Midbrain (tissue), 1 donor: ENCODE measurements around the gene EMP1.

Experiments
- DNase-seq: peaks from one replicate; lab custom pipeline; 2025; lab: John Stamatoyannopoulos, UW

EMP1 gene

DNA sequence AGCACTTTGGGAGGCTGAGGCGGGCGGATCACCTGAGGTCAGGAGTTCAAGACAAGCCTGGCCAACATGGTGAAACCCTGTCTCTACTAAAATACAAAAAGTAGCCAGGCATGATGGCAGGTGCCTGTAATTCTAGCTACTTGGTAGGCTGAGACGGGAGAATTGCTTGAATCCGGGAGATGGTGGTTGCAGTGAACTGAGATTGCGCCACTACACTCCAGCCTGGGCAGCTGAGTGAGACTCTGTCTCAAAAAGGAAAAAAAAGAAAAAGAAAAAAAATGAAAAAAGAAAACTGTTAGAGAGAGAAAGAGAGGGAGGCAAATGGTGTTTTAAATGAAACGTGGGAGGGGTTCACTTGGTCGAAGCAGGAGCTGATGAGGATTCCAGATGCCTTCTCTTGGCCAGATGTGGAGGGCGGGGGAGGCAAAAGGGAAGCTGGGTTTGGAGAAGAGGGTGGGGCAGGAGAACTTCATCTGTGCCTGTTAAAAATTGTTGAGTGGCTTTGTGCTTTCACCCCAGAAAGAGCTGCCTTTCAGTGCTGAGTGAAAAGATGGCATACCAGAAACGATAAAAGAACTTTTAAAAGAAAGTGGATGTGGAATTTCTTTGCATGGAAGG lies 1.1 kb downstream of the EMP1 start:
- no peak for DNase-seq

DNA sequence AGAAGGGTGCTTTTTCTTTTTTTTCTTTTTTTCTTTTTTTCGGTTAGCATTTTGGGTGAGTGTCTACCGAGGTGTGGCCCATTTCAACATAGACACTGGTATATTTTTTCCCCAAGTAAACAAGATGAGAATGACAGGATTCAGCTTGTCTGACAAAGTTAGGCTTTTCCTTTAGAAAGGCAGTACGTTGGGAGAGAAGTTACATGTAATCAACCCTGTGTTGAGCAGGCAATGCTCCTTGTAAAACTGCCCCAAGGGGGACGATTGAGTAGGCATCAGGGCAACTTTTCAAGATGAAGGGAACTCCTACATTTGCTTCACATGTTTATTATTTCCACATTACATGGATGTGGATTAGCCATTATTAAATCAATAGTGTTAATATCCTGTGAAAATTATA lies 1.7 kb downstream of the EMP1 start:
- DNase-seq, result no peak

DNA sequence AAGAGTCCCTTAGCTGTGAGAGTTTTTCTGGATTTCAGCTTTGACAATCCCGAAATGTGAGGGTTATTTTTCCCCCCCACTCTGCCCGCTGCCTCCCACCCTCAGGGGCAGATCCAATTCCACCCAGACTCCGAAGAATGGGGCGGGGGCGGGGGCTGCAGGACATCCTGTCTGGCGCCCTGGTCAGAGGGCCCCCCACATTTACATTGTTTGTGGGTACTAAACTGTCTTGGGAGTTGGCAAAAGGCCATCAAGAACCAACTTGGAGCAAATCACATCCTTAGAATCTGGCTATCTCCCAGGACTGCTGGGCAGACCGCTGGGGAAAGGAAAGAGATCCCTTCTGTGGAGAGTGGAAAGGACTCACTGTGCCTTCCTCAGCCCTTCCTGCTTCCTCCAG lies 2.4 kb downstream of the EMP1 start:
- no peak for DNase-seq

DNA sequence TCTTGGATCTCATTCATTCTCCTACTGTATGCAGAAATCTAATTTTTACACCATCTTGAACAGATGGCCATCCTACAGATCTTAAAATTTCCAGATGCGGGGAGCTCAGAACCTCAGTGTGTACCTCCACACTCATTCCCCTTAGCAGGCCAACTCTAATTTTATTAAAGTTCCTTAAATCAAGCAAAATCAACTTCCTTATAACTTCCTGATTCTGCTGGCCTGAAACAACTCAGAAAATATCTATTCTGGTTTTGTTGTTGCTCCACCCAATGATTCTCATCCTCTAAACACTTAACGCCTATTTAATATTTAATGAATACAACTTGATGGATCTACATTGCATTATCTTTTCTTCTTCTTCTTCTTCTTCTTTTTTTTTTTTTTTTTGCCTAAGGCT lies 3.1 kb downstream of the EMP1 start:
- DNase-seq, result no peak

DNA sequence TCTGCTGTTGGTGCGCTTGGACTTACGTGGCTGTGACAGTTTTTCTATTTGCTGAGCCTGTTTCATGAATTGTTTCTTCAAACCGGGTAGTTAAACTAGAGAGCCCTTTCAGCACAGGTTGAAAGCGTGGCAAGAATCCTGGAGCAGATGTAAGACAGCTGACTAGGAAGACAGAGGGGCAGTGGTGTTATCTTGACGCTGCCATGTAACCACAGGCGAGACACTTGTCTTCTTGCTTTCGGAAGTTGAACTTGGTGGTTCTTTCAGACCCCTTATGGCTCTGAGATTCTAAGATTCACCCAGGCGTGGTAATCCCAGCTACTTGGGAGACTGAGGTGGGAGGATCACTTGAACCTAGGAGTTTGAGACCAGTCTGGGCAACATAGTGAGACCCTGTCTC lies 4.3 kb downstream of the EMP1 start:
- no peak for DNase-seq

DNA sequence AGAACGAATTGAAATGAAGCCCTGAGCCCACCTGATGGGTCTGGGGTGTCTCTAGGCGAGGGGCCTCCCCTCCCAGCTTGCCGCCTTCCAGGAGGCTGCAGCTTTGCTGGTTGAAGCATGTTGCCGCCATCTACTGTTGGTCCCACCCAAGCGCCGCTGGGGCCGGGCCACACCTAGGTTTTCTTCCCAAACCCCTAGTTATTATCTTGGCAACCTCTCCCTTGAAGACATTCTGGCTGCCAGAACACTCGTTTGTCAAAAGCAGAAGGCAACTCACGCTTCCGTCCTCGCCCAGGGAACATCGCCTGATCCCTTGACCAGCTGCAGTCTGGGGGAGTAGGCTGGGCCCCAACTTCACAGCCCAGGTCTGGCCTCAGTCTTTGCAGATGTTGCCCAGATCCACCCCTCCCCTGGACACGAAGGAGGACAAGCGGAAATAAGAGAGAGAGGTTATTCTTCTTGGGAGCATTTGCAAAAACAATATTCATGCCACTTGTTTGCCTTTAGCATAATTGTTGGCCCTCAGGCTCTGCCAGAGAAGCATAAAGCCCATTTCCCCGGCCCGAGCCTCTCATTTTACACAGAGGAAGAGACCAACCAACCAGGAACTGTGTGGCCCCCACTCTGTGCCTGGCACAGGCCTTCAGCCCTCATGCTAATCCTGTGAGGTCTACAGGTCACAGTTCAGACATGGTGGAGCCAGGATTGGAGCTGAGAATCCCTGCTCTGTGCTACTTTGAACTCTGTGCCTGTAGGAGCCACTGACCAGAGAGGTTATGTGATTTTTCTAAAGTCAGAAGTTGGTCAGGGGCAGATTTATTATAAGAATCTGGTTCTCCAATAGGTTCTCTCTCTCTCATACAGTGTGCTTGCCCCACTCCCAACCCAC lies 6.8 kb downstream of the EMP1 start:
- DNase-seq, result no peak

DNA sequence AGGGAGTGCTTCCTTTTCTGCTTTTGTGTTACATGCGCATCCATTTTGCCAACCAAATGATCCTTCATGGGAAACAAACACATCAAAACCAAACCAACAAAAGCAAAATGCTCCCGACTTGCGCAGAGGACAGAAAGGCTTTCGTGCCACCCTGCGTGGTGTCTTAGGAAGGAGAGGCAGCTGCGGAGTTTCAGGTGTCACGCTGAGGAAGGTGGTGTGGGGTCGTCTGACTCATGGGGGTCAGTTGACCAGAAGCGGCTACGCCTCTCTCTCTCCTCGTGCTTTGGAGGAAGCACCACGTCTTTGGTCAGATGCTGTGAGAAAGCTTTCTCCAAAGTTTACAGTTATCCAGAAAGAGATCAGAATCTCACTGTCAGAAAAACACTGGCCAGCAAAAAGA lies 7.9 kb downstream of the EMP1 start:
- no peak for DNase-seq

DNA sequence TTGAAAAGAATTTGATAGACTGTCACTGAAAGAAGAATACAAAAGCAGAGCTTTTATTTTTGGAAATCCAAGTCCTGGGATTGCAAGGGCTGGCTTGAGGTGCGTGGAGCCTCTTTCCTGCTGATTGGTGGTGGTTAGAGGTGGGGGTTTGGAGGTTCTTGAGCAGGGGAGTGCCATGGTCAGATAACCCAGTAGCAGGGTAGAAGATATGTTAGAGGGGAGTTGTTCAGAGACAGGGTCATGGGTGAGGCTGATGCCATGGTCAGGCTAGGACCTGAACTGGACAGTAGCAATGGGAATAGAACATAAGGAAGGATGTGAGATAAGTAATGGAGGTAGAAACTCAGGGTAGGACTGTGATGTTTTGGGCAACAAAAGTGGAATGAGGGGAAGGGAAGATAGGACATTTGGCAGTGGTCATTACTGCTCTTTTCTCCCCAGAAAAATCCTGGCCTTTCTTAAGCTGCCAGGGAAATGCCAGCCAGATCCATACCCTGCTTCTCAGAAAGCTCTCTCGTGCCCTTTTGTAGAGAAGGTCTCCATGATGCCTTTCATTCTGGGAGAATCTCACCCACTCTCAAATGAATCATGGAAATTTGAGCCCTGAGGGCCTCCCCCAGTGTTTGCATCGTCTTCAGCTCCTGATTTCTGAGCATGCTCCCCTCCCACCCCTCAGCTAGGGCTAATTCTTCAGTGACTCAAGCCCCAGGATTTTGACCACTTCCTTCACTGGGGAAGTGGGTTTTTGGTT lies 9.5 kb downstream of the EMP1 start:
- DNase-seq, result no peak

DNA sequence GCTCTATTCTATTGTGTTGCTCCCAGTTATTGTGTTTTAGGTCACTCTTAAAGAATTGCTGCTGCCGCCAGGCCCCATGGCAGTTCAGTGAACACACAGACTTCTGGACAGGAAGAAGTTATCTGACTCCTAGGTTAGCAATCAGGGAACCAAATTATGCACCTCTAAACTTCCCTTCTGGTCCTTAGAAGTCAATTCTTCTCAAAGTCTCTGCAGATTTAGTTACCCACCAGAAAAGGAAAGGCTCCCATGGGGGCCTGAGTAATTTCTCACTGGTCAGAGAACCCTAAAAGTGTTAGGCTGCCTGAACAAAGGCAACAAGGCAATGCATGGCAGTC lies 10.0 kb downstream of the EMP1 start:
- DNase-seq, result no peak

DNA sequence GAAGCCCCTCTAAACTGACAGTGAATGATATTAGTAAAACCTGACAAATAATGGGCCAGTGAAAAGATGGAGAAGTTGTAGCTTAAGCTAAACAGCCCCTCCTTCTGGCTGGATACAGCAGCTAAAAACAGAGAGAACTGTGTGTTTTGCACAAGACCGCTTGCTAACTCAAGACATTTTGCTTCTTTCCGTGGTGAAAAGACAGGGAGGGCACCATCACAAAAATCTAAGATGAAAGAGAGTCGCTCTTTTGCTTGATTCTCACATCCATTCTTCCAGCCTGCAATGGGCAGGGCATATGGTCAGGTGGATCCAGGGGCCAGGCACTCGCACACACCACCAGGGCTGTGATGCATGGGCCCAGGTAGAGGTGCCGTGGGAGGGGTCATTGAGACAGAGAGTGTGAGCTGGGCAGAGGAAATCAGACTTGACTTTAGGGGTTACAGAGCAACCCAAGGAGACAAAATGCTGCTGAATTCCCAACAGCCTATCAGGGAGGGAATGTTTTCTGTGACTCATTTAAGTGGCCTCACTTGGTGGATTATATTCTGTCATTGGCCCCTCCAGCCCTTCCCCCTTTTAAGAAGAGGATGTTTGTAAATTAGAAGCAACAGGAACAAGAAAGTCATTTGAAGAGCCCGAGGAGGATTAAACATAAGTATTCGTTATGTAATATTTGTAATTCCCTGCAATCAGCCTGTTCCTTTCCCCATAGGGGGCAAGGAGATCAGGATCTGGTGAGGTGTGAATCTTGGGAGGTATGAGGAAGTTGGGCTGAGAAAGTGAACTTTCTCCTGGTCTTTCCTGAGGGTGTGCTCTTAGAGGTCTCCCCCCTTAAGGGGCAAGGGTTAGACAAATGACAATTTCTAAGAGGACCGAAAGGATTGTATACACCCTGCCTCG lies 12.3 kb downstream of the EMP1 start:
- DNase-seq, result peak; percentile 26

DNA sequence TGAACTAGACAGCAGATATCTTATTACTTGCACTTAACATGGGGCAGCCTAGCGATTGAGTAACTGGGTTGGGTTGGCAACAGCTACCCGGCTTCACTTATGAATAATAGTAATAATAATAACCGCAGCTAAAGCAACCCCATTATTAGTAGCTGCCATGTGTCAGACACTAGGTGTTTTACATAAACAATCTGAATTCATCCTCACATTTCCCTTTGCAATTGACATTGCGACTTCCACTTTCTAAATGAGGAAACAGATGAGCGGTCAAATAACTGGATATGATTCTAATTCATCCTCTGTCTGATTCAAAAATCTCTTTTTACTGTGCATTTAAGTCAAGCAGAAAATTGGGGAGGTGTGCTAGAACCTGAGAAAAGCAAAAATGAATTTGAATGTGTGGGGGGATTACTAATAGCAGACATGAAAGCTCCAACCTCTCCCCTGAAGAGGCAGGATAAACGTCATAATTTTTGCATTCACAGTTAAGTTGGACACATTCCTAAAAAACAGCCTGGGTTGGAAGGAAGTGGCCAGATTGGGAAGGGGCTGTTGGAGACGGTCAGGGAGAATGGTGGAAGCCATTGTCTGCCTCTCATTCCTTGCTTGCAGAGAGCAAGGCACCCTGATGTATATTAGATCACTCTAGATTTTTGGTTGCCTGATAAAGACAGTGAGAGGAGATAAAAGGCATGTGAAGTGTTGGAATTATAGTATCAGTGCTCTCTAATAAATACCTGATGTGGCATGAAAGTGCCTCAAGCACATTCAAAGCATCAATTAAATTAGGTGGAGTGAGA lies 13.1 kb downstream of the EMP1 start:
- DNase-seq, result no peak

DNA sequence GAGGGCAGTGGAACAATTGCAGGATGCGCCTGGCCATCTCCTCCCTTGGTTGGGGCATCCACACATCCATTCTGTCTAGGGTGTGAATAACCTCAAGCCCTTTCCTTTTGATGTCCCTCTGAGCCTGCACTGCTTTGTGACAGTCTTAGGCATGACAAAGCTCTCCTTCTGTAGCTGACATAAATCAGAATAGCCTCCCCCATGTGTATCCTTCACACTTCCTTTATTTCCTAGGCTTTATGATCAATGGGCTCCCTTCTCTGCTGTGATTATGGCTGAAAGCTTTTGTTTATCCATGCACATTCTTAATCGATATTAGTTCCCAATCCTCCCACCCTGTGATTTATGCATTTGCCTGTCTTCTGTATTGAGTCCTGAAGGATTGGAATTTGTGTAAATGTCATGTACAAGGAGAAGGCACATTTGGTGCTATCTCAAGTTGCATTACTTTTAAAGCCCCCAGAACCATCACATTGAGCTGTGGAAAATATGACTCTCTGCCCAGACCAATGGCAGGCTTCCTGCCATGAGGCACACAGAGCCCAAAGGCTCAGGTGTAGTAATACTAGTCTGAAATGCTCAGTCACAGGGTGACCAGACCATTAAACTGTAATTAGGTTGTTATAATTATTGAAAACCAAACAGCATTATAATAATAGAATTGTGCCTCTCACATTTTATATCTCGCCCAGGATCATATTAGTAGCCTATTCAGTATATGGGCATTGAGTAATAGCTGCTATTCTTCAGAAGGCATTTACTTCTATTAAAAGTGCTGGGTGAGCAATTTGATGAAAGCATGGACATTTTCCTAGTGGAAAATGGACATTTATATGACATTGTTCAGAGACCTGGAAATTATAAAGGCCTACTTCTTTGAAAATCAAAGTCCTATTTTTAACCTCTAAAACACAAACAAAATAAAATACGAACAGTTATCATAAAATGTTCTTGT lies 14.0 kb downstream of the EMP1 start:
- DNase-seq, result no peak

DNA sequence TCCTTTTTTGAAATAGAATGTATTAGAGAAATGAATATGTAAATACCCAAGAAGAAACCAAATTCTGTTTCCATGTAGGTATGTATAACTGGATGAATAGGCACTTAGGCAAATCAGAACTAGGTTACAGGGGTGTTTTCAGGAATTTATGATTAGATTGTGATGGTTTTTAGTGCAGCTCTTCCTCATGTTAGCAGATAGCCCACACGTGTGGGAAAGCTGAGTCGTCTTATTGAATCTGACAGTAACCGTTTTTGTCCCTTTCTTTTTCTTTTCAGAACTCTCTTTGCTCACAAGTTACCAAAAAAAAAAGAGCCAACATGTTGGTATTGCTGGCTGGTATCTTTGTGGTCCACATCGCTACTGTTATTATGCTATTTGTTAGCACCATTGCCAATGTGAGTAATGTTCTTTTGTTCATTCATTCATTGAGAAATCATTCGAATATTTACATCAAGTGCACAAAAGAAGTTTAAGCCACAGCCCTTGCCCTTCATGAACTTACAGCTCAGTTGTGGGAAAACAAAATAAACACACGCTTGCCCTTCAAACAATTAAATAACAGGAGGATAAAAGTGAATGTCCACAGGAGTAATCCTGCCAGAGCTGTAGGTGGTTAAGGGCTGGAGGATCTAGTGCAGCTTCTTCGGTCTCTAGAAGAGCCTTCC lies 14.8 kb downstream of the EMP1 start:
- no peak for DNase-seq

DNA sequence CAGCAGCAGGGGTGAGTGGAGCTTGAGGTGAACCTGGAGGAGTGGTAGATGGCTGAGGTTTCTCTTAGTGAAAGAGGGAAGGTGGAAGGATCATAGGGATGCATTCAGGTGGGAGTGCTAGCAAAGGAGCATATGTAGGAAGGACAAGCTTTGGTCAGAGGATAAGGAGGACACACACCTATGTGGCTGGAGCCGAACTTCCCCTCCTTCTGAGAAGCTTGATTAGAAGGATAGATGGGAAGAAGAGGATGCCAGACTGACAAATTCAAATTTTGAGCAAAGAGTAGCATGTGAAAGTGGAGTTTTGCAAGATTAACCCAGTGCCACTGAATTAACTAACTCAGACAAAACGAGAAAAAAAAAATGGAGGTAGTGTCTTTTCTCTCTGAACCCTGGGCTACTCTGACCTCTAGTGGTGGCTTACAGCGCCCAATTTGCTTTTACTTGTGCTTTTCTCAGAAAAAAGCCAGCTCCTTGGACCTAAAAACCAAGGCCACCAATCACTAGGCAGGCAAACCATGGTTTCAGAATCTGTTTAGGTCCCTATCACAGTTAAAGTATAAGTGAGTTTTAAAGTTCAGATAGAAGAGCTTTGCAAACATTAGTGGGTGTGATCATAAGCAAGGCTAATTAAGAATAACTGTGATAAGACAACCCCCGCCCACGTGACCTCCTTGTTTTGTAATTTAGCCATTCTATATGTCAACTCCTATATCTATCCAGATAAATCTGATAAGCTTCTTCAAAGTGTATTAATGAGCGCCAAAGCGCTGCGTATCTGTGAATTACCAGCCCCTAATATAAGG lies 15.5 kb downstream of the EMP1 start:
- DNase-seq, result peak; percentile 79

DNA sequence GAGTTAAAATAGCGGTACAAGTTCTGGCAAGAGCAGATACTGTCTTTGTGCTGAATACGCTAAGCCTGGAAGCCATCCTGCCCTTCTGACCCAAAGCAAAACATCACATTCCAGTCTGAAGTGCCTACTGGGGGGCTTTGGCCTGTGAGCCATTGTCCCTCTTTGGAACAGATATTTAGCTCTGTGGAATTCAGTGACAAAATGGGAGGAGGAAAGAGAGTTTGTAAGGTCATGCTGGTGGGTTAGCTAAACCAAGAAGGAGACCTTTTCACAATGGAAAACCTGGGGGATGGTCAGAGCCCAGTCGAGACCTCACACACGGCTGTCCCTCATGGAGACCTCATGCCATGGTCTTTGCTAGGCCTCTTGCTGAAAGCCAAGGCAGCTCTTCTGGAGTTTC lies 18.5 kb downstream of the EMP1 start:
- no peak for DNase-seq

DNA sequence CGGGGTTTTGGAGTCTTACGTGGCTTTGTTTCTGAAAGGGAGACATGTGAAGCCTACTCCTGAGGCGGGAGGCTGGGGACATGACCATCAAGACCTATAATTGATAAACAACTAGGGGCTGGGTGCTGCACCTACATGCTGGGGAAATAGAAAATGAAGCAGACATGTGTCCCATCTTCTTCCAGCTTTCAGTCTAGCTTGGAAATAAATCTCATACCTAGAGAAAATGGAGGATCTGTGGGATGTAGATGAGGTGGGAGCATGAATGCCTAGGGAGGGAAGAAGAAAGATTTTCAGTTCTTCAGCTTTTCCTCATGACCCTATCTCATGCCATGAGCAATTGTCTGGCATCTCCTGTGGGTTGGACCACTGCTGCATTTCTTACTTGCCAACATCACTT lies 22.1 kb downstream of the EMP1 start:
- DNase-seq, result no peak

DNA sequence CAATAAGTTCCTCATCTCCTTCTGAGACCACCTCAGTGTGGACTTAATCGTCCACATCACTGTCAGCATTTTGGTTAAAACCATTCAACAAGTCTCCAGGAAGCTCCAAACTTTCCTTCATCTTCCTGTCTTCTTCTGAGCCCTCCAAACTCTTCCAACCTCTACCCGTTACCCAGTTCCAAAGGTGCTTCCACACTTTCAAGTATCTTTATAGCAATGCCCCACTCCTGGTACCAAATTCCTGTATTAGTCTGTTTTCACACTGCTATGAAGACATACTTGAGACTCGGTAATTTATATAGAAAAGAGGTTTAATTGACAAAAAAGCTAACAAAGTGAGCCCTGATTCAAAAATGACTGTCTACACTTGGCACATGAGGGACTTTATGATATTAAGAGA lies 22.8 kb downstream of the EMP1 start:
- no peak for DNase-seq

DNA sequence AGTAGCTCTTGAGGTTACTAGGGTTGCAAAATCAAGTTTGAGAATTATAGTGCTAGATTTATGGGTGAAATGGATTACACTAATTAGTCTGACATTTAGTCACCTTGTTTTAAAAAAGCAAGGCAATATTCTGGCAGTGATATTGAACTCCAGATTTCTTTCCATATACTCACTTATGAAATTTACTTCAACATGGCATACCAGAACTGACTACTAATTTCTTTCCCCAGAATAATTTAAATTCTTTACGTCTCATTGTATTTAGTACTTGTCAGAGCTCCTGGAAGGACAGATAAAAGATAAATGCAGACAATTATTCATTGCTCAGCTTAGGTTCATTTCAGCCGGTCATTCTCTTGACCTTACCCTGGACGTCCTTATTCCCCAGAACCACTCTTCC lies 24.3 kb downstream of the EMP1 start:
- no peak for DNase-seq

DNA sequence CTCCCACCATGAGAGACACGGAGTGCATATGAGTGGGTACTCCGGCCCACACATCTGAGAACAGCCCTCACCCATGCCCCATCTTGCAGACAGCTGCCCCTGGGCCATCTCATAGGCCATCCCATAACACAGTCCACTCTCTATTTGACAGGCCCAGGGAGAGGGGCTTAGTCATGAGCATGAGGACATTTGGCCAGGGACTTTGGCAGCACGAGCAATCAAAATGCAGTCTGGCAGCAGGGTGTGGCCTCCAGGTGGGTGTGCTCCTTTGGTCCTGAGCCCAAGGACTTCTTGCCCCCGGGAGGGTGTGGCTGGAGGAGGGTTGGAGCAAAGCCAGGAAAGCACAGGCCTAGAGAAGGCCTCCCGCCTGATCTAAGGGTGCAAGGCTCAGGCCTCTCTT lies 25.6 kb downstream of the EMP1 start:
- no peak for DNase-seq
